PC-3 (cell line): ENCODE data around the gene GIPC1. TPM values are rescaled to one million over a fixed set of nuclear protein-coding genes. Genes with fewer than 3 reads are reported as not detected.

Experiments
- ATAC-seq: fragments of 200-7000 bp; cut with Tn5 transposase; 2 replicates; pipeline ENCODE4 v1.9.1; 2020; ENCODE audit warnings: mild to moderate bottlenecking, moderate library complexity
- BruUV-seq: library from RNA; stranded (reverse); fragments of 400-500 nt; replicated peaks from 2 replicates; lab custom pipeline; 2021; lab: Mats Ljungman, UMichigan
- CTCF ChIA-PET: fragments of 300-600 bp; sonication (Branson Sonifier 250); formaldehyde crosslinking; loops from one replicate; lab custom pipeline; 2022; ENCODE audit warnings: antibody characterized with exemption; lab: Charles Lee
- POLR2A ChIA-PET: fragments of 300-600 bp; sonication (Branson Sonifier 250); formaldehyde crosslinking; loops from one replicate; lab custom pipeline; 2022; ENCODE audit warnings: antibody characterized with exemption; ENCODE audit not compliant: unreplicated experiment; lab: Charles Lee
- DNase-seq: peaks from one replicate; pipeline ENCODE4 v3.0.0-alpha.2; 2015
- H2AFZ ChIP-seq: fragments of 300-600 bp; sonication (generic); 2 replicates; pipeline ENCODE4 v1.6.0; 2016; ENCODE audit warnings: antibody characterized with exemption, low read length
- H3F3A ChIP-seq: fragments of 300-600 bp; sonication (generic); one replicate; pipeline ENCODE4 v1.6.0; 2017; ENCODE audit warnings: antibody characterized with exemption, low read length, control low read depth, mild to moderate bottlenecking; ENCODE audit not compliant: unreplicated experiment
- H3K27ac ChIP-seq: fragments of 300-600 bp; sonication (generic); 2 replicates; pipeline ENCODE4 v1.5.1; 2016; ENCODE audit warnings: mild to moderate bottlenecking, low read length
- H3K27me3 ChIP-seq: fragments of 300-600 bp; sonication (generic); 2 replicates; pipeline ENCODE4 v1.6.1; 2016; ENCODE audit warnings: low read length, mixed read lengths
- H3K36me3 ChIP-seq: fragments of 300-600 bp; sonication (generic); 2 replicates; pipeline ENCODE4 v1.6.1; 2016; ENCODE audit warnings: low read depth, mixed run types, low read length, mixed read lengths
- H3K4me1 ChIP-seq: fragments of 300-600 bp; sonication (generic); 2 replicates; pipeline ENCODE4 v1.5.1; 2016; ENCODE audit warnings: low read length; ENCODE audit not compliant: insufficient read depth
- H3K4me2 ChIP-seq: fragments of 300-600 bp; sonication (generic); 2 replicates; pipeline ENCODE4 v1.6.0; 2016; ENCODE audit warnings: low read length
- H3K4me3 ChIP-seq: fragments of 300-600 bp; sonication (generic); 2 replicates; pipeline ENCODE4 v1.5.1; 2016; ENCODE audit warnings: mild to moderate bottlenecking, low read length, mixed read lengths
- H3K79me2 ChIP-seq: fragments of 300-600 bp; sonication (generic); 2 replicates; pipeline ENCODE4 v1.6.1; 2017; ENCODE audit warnings: low read length, mixed read lengths
- H3K9ac ChIP-seq: fragments of 300-600 bp; sonication (generic); 2 replicates; pipeline ENCODE4 v1.6.0; 2016; ENCODE audit warnings: mild to moderate bottlenecking, low read length
- H3K9me2 ChIP-seq: fragments of 300-600 bp; sonication (generic); replicated peaks from 2 replicates; pipeline ENCODE4 v1.6.1; 2016; ENCODE audit warnings: mixed run types, low read length, mixed read lengths
- H3K9me3 ChIP-seq: fragments of 300-600 bp; sonication (generic); 2 replicates; pipeline ENCODE4 v1.6.1; 2016; ENCODE audit warnings: low read length, mixed read lengths
- H4K20me1 ChIP-seq: fragments of 300-600 bp; sonication (generic); 2 replicates; pipeline ENCODE4 v1.6.1; 2016; ENCODE audit warnings: low read length, mixed read lengths
- EZH2 ChIP-seq: fragments of 300-600 bp; sonication (generic); IDR thresholded peaks from one replicate; pipeline ENCODE4 v1.6.1; 2017; ENCODE audit warnings: antibody characterized with exemption, mild to moderate bottlenecking, low read length; ENCODE audit not compliant: unreplicated experiment
- EZH2phosphoT487 ChIP-seq: fragments of 300-600 bp; sonication (generic); IDR thresholded peaks from 2 replicates; pipeline ENCODE4 v1.6.1; 2018; ENCODE audit warnings: mild to moderate bottlenecking, antibody characterized with exemption, low read length, borderline replicate concordance
- intact Hi-C: fragments of 100-400 bp; cut with micrococcal nuclease; formaldehyde crosslinking; loops from 2 replicates; pipeline ENCODE4 v1.9.0; 2023
- total RNA-seq: library from RNA; depleted of rRNA; stranded (reverse); fragments of >200 nt; gene quantifications from 2 replicates; pipeline ENCODE4 v1.2.3, GENCODE V29; 2014
- TF ChIP-seq, protein P1 (sequence below): fragments of 300-600 bp; sonication (generic); conservative IDR thresholded peaks from 2 replicates; pipeline ENCODE4 v1.5.1; 2017; ENCODE audit warnings: antibody characterized with exemption, low read depth, mild to moderate bottlenecking, low read length

GIPC1 gene
- total RNA-seq, 1 experiment from 2014 or later, result 538 TPM

DNA sequence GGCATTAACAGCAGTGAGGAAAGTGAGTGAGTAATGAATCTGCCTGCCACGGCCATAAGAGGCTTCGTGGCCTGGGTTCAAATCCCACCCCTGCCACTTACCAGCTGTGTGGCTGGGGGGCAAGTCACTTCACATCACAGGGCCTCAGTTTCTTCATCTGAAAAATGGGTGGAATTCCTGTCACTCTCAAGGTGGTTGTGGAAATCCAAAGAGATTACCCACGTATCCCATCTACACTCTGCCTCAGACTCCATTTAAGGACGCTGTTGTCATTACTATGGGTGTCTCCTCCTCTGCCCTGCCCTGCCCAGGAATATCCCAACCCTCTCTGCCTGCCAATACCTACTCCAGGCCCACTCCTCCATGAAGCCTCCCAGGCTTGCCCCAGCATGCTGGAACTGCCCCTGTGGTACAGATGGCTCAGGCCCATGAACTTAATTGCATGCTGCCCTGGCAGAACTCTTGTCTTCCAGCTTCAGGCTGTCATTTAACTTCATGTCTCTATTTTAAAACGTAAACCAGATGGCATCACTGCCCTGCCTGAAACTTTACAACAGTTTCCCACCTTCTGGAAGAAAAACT is 3.1 kb downstream of the GIPC1 start:
- intact Hi-C loops, result no loop called here
- Histone ChIP-seq H3K4me3 (no peak overlapping the region), H4K20me1 (peaks cover 18% of the 10 kb centered on the region), H3K27me3 (no peaks in the 10 kb centered on the region), H3K4me2 (no peak overlapping the region), H3K79me2 (peaks cover 63% of the 10 kb centered on the region), H2AFZ (no peak overlapping the region), H3K27ac (no peak overlapping the region), H3K36me3 (peaks cover 32% of the 10 kb centered on the region), H3F3A (peaks cover 5% of the 10 kb centered on the region), H3K9ac (no peak overlapping the region), H3K4me1 (peaks cover 24% of the 10 kb centered on the region), H3K9me3 (no peaks in the 10 kb centered on the region), H3K9me2 (no peaks in the 10 kb centered on the region)
- no TSS peak for BruUV-seq
- CTCF ChIA-PET, result no interaction called here
- TF ChIP-seq, protein P1, sequence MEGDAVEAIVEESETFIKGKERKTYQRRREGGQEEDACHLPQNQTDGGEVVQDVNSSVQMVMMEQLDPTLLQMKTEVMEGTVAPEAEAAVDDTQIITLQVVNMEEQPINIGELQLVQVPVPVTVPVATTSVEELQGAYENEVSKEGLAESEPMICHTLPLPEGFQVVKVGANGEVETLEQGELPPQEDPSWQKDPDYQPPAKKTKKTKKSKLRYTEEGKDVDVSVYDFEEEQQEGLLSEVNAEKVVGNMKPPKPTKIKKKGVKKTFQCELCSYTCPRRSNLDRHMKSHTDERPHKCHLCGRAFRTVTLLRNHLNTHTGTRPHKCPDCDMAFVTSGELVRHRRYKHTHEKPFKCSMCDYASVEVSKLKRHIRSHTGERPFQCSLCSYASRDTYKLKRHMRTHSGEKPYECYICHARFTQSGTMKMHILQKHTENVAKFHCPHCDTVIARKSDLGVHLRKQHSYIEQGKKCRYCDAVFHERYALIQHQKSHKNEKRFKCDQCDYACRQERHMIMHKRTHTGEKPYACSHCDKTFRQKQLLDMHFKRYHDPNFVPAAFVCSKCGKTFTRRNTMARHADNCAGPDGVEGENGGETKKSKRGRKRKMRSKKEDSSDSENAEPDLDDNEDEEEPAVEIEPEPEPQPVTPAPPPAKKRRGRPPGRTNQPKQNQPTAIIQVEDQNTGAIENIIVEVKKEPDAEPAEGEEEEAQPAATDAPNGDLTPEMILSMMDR, result no peak
- TF ChIP-seq EZH2phosphoT487, result no peak
- TF ChIP-seq EZH2, result no peak
- no peak for ATAC-seq
- DNase-seq, result no peak
- POLR2A ChIA-PET, result no interaction called here

DNA sequence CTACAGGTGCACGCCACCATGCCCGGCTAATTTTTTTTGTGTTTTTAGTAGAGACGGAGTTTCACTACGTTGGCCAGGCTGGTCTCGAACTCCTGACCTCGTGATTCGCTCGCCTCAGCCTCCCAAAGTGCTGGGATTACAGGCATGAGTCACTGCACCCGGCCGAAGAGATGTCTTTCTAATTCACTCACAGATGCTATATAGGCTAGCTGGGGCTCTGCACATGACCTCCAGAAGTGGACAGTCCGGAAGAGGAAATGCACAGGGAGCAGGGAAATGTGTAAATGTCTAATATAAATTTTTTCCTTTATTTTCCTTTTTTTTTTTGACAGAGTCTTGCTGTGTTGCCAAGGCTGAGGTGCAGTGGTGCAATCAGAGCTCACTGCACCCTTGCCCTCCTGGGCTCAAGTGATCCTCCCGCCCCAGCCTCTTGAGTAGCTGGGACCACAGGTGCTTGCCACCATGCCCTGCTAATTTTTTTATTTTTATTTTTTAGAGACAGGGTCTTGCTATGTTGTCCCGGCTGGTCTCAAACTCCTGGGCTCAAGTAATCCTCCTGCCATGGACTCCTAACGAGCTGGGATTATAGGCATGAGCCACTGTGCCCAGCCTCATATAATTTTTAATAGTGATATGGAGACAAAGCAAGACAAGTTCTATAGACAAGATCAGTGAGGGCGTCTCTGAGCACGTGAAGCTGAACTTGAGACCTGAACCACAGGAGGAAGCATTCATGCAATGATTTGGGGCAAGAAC is 8.4 kb downstream of the GIPC1 start:
- no peaks in the 10 kb centered on the region for H3K9me2 ChIP-seq
- H3K27me3 ChIP-seq, result no peaks in the 10 kb centered on the region
- H4K20me1 ChIP-seq, result peaks cover 4% of the 10 kb centered on the region
- no peaks in the 10 kb centered on the region for H3K9me3 ChIP-seq
- H3K27ac ChIP-seq, result no peak overlapping the region
- H3K36me3 ChIP-seq, result peaks cover 40% of the 10 kb centered on the region
- DNase-seq (no peak), ATAC-seq (no peak)
- POLR2A ChIA-PET, result no interaction called here
- H3F3A ChIP-seq, result no peaks in the 10 kb centered on the region
- H3K4me2 ChIP-seq, result no peak overlapping the region
- TF ChIP-seq EZH2 (no peak), EZH2phosphoT487 (no peak)
- TF ChIP-seq, protein P1, result no peak
- no peak overlapping the region for H3K9ac ChIP-seq
- no peak overlapping the region for H3K4me3 ChIP-seq
- H2AFZ ChIP-seq, result no peak overlapping the region
- H3K4me1 ChIP-seq, result no peaks in the 10 kb centered on the region
- intact Hi-C loops, result loop anchor here (2.0 kb wide), 1 partner anchor 29 kb away; no protein-coding TSS in a partner anchor
- CTCF ChIA-PET, result no interaction called here
- peaks cover 53% of the 10 kb centered on the region for H3K79me2 ChIP-seq
- BruUV-seq, result no TSS peak
